Activated CD4-positive, alpha-beta T cell treated with anti-CD3 and anti-CD28 coated beads, Interleukin-2, amount 50 U/mL, for 48 hours (primary cell): Measurements from ENCODE around the gene HPSE2.
"Not testable (repeated sequence)": the region's sequence is repeated elsewhere in the genome, so short reads cannot be mapped to it uniquely, and the experiment has no call there.

ENCODE experiments used
- DNase-seq, 2 experiments: peaks; one replicate each; pipeline ENCODE4 v3.0.0-alpha.2; 2020

Gene HPSE2

DNA sequence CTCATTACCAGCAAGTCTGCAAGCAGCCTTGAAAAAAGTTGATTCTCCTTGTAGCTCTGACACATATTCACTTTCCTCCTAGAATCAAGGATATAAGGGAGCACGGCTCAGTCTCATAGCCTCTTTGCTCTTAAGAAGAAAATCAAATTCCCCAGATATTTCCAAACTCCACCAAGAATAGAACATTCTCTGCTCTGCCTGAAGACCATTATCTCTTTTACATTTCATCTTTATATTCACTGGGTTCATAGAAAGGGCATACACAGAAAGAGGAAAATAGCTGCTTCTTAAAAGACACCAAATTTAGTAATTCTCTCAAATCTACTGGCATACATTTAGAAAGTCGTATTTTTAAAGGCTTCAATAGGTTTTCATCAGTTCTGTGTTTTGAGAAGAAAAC, 92.0 kb downstream of the HPSE2 start:
- no peak for DNase-seq

- no peak for DNase-seq
These were observed 92.6 kb downstream of the HPSE2 start for GRCh38 chr10:99143011-99143410.

DNA sequence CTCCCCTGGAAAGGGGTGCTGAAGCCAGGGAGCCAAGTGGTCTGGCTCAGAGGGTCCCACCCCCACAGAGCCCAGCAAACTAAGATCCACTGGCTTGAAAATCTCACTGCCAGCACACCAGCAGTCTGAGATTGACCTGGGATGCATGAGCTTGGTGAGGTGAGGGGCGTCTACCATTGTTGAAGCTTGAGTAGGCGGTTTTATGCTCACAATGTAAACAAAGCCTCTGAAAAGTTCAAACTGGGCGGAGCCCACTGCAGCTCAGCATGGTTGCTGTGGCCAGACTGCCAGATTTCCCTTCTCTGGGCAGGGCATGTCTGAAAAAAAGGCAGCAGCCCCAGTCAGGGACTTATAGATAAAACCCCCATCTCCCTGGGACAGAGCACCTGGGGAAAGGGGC, 102.8 kb downstream of the HPSE2 start:
- DNase-seq: not testable (repeated sequence)

DNA sequence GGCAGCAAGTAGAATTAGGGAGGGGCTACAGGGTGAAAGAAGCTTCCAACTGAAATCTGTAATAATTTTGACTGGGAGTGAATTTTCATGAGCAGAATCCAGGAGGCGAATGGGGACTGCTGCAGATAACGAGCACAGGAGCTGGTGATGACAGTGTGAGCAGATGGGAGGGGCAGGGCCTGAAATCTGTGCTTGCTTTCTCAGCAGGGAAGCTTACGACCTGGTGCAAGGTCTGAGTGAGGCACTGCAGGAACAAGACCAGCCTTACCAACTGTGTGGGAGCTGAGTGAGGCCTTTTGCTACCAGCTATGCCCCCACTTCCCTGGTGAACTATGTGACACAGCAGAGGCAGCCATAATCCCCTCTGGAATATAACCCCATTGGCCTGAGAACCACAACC, 109.8 kb downstream of the HPSE2 start:
- no peak for DNase-seq

DNA sequence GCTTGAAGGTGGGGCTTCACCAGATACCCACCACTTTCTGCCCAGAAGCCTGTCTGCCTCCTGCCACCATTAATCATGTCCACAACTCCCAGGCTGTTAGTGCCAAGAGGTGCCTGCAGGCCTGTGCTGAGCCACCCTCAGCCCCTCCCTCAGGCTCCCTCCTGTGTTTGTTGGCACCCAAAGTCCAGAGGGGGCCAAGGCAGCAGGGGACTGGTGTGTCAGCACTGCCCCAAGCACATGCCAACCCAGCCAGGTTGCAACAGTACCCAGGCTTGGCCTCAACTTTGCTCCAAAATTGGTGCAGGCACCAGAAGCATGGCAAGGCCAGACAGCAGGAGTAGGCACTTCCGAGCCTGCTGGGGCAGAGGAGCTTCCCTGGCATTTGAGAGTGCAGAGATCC, 111.3 kb downstream of the HPSE2 start:
- no peak for DNase-seq

DNA sequence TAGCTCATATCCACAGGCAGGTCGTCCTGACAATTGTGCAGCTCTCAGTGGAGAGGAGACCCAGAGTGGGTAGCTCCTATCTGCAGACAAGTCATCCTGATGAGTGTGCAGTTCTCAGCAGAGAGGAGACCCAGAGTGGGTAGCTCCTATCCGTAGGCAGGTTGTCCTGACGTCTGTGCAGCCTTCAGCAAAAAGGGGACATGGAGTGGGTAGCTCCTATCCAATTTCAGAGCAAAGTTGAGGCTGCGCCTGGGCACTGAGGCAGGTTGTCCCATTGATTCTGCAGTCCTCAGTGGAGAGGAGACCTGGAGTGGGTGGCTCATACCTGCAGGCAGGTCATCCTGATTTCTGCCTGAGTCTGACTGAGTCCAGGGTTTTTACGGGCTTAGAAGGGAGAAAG, 111.8 kb downstream of the HPSE2 start:
- DNase-seq: no peak

DNA sequence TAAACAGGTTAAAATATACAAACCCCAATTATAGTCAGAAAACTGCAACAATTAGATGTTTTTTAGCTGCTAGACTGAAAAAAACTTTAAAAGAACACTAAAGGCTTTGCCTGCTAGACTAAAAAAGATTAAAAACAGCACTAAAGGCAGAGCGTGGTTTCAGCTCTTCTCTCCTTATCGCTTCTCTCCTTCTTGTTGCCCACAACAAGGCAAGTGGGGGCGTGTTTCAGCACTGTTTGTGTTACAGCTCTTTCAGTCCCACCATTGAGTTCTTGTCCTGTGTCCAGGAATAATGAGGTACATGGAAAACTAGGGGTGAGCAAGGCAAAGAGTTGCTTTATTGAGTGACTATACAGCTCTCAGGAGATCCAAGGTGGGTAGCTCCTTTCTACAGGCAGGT, 112.3 kb downstream of the HPSE2 start:
- DNase-seq: no peak

- DNase-seq: no peak
These were observed 116.3 kb downstream of the HPSE2 start for GRCh38 chr10:99119258-99119748.

DNA sequence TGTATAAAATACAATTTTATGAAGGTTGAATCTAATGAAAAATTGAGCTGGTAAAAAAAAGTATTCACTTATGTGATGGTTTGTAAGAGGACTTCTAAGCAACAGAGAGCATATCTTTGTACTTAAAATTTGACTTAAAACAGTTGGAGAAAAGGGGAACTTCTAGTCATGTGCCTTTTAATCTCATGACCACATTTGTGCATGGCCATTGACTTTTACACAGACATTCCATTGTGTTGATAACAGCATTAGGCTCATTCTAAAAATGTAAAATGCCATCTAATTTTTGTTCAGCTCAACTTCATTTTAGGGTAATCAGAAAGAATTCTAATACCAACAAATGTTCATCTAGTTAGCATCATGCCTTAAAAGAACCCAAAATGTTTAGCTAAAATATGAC, 119.9 kb downstream of the HPSE2 start:
- DNase-seq: no peak

DNA sequence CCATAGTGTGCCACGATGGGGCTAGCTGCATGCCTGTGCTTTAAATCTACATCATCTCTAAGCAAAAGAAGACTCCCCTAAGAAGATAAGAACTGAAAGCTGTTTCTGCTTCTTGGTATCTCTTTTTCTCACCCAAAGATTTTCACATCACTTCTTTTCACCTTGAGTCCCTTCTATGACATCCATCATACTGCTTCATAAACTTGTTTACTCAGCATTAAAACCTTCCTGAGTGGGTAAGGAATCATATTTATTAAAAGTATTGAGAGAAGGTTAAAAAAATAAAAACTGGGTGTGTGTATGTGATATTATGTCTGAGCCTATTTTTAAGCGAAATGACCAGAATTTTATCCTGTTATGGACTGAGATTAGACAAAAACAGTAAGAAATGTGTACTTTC, 150.3 kb downstream of the HPSE2 start:
- DNase-seq: no peak

DNA sequence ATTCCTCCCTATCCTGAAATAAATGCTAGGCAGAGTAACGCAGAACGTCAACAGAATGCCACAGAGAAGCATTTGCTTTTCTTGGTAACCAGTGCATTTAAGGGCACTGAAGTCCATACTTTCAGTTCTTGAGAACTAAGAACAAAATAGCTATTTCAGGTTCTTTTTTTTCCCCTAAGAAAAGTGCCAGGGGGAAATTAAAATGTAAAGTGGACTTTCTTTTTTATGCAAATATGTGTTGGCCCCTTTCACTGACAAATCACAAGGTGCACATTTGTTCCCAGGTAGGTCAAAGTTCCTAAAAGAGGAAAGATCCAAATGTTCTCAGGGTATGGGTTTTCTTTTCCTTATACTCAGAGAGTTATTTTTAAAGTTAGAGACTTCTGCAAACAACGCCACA, 151.5 kb downstream of the HPSE2 start:
- DNase-seq: no peak

- no peak for DNase-seq
These were observed 155.2 kb downstream of the HPSE2 start for GRCh38 chr10:99080275-99080945.

GRCh38 chr10:99062591-99062990, 173.1 kb downstream of the HPSE2 start:
- no peak for DNase-seq

DNA sequence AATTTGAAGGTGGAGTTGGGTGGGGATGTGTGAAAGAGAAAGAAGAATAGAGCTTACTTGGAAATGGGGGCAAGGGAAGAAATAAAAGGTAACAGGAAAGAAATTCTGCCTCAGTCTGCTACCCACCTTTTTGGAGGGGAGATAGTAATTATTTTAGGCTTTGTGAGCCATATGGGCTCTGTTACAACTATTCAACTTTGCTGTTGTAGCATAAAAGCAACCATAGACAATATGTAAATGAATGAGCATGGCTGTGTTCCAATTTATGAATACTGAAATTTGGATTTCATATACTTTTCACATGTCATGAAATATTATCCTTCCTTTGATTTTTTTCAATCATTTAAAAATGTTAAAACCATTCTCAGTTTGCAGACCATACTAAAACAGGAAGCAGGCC, 176.9 kb downstream of the HPSE2 start:
- DNase-seq: no peak

DNA sequence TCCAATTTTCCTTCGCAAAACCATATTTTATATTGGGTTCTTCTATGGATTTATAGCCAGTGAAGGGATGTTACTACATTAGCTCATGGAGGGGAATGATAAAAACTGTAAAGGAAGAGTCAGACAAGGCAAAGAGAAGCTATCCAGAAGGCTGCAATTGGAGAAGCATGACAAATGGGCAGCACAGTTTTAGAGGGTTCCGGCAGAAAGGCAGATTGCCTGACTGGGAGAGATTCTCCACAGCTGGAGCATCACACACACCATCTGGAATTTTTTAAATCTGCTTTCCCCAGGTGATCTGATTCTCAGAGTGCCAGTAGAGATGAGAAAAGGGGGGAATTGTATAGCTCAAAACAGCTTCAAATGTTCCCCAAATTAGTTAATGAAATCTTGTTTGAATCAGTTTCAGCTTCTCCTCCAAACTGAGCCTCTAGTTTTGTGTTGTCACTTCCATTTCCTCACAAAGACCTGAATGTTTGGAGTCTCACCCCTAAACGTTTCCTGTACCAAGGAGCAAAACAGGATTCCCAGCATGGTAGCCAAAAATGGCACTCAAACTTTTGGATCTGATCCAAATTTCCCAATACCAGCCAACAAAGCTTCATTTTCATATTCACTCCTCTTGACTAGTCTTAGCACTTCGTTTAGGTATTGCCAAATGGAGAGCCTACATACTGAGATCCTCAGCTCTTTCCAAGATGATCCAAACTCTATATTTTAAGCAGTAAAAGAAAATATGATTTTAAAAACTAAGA, 177.5 kb downstream of the HPSE2 start:
- DNase-seq: no peak

GRCh38 chr10:99045671-99046070, 190.0 kb downstream of the HPSE2 start:
- DNase-seq: no peak

- DNase-seq: no peak
These were observed 193.4 kb downstream of the HPSE2 start for GRCh38 chr10:99042051-99042771.

DNA sequence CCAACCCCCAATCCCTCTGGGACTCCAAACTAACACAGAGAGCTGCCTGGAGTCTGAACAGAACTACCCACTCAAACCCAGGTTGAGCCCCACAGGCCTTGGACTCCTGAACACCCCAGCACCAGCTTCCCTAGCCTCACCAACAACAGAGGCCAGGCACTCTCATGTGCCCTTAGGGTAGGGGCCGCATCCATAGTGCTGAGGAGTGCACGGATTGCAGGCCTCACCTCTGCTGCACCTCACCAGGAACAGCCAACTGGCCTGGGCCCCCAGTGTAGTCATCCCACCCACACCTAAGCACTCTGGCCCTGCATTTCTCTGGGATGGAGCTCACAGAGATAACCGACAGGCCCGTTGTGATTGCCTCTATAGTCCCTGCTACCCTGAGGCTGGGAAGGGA, 194.2 kb downstream of the HPSE2 start:
- no peak for DNase-seq

DNA sequence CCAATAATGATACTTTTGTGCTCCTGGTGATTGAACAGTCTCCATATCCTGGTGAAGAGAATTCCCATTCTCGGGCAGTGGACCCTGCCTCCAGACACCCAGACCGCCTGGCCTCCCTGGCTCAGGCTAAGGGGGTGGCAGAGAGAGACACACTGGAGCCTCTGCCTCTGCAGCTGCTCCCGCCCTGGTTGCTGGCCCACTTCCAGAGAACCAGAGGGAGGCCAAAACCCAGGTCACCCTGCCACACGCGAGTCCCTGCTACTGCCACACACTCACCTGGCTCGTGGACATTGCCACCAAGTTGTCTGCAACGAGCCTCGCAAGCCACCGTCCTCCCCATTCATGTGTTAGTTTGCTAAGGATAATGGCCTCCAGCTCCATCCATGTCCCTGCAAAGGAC, 221.8 kb downstream of the HPSE2 start:
- DNase-seq: no peak

- DNase-seq: no peak
These were observed 225.4 kb downstream of the HPSE2 start for GRCh38 chr10:99010286-99010685.

GRCh38 chr10:99008054-99008453, 227.6 kb downstream of the HPSE2 start:
- DNase-seq: no peak

- no peak for DNase-seq
These were observed 228.2 kb downstream of the HPSE2 start for GRCh38 chr10:99007457-99007856.

DNA sequence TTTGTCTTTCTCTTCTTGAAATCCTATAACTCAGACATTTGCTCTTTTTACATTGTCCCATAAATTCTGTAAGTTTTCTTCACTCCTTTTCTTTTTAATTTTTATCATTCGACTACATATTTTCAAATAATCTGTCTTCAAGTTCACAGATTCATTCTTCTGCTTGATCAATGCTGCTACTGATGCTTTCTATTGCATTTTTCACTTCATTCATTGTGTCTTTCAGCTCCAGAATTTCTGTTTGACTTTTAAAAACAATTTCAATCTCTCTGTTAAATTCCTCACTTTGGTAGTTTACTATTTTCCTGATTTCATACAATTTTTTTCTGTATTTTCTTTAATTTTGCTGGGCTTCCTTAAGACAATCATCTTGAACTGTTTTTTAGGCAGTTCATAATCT, 230.4 kb downstream of the HPSE2 start:
- DNase-seq: no peak

DNA sequence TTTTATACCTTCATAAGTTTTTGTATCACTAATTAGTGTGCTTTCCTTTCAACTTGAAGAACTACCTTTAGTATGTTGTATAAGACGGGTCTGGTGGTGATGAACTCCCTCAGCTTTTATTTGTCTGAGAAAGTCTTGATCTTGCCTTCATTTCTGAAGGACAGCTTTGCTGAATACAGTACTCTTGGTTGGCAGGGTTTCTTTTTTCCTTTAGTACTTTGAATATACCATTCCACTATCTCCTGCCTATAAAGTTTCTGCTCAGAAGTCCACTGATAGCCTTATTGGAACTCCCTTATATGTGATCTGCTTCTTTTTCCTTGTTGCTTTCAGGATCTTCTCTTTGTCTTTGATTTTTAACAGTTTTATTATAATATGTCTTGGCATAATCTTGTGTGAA, 230.9 kb downstream of the HPSE2 start:
- DNase-seq: no peak
